GM23248 (cell line): ENCODE data around the gene PTPRS. TPM values are rescaled to one million over a fixed set of nuclear protein-coding genes. Genes with fewer than 3 reads are reported as not detected.
"Not testable (repeated sequence)": the region's sequence is repeated elsewhere in the genome, so short reads cannot be mapped to it uniquely, and the experiment has no call there.

Experiments used
- DNase-seq: peaks from one replicate; pipeline ENCODE4 v3.0.0-alpha.2; 2015
- H2AFZ ChIP-seq: fragments of 200-600 bp; sonication (generic); 2 replicates; pipeline ENCODE4 v1.6.1; 2016; ENCODE audit warnings: antibody characterized with exemption
- H3F3A ChIP-seq: fragments of 200-600 bp; sonication (generic); 2 replicates; pipeline ENCODE4 v1.6.1; 2016; ENCODE audit warnings: mild to moderate bottlenecking, antibody characterized with exemption, mixed run types; ENCODE audit not compliant: insufficient read depth
- H3K27ac ChIP-seq: fragments of 200-600 bp; sonication (generic); 2 replicates; pipeline ENCODE4 v1.5.1; 2016; ENCODE audit warnings: mild to moderate bottlenecking
- H3K27me3 ChIP-seq: fragments of 200-600 bp; sonication (generic); replicated peaks from 2 replicates; pipeline ENCODE4 v1.6.1; 2016; ENCODE audit warnings: mild to moderate bottlenecking; ENCODE audit not compliant: insufficient read depth
- H3K36me3 ChIP-seq: fragments of 200-600 bp; sonication (generic); 2 replicates; pipeline ENCODE4 v1.6.1; 2016; ENCODE audit warnings: low read depth, mild to moderate bottlenecking
- H3K4me1 ChIP-seq: fragments of 200-600 bp; sonication (generic); 2 replicates; pipeline ENCODE4 v1.6.1; 2016; ENCODE audit warnings: mild to moderate bottlenecking; ENCODE audit not compliant: insufficient read depth
- H3K4me2 ChIP-seq: fragments of 200-600 bp; sonication (generic); one replicate; pipeline ENCODE4 v1.6.1; 2016; ENCODE audit warnings: mild to moderate bottlenecking; ENCODE audit not compliant: unreplicated experiment
- H3K4me3 ChIP-seq: fragments of 200-600 bp; sonication (generic); 2 replicates; pipeline ENCODE4 v1.5.1; 2016; ENCODE audit warnings: mild to moderate bottlenecking
- H3K79me2 ChIP-seq: fragments of 200-600 bp; sonication (generic); 2 replicates; pipeline ENCODE4 v1.6.1; 2016; ENCODE audit warnings: mild to moderate bottlenecking; ENCODE audit not compliant: insufficient read depth
- H3K9ac ChIP-seq: fragments of 200-600 bp; sonication (generic); 2 replicates; pipeline ENCODE4 v1.6.1; 2016; ENCODE audit warnings: mild to moderate bottlenecking
- H3K9me2 ChIP-seq: fragments of 200-600 bp; sonication (generic); 2 replicates; pipeline ENCODE4 v1.6.1; 2016; ENCODE audit warnings: mixed run types, mild to moderate bottlenecking, moderate library complexity; ENCODE audit not compliant: insufficient read depth
- H3K9me3 ChIP-seq: fragments of 200-600 bp; sonication (generic); one replicate; pipeline ENCODE4 v1.6.1; 2017; ENCODE audit warnings: low read depth
- H4K20me1 ChIP-seq: fragments of 200-600 bp; sonication (generic); 2 replicates; pipeline ENCODE4 v1.6.0; 2016; ENCODE audit not compliant: insufficient read depth
- EZH2 ChIP-seq: fragments of 200-600 bp; sonication (generic); IDR thresholded peaks from 2 replicates; pipeline ENCODE4 v1.6.1; 2018; ENCODE audit warnings: antibody characterized with exemption, mild to moderate bottlenecking; ENCODE audit not compliant: insufficient read depth, poor library complexity, severe bottlenecking
- EZH2phosphoT487 ChIP-seq: fragments of 200-600 bp; sonication (generic); IDR thresholded peaks from 2 replicates; pipeline ENCODE4 v1.6.1; 2018; ENCODE audit warnings: antibody characterized with exemption, moderate library complexity, mild to moderate bottlenecking, low read depth; ENCODE audit not compliant: insufficient read depth
- WGBS, 2 experiments: methylation state at CpG; one replicate each; pipeline ENCODE4 v1.1.6; 2015 to 2017; ENCODE audit warnings: low lambda C conversion rate in 2 of 2, low coverage in 1 of 2; ENCODE audit errors: missing lambda C conversion rate in 2 of 2; 5-methylcytosine and 5-hydroxymethylcytosine counted together
- in situ Hi-C: fragments of 300-500 bp; cut with MboI; formaldehyde crosslinking; loops from 2 replicates; pipeline ENCODE4 v1.15.0; 2020
- polyA plus RNA-seq: library from polyadenylated mRNA; unstranded; fragments of >200 nt; fragmentation: Nextera tagmentation; extraction: Ambion mirVana; gene quantifications from 2 replicates; pipeline ENCODE4 v1.2.1, GENCODE V29; 2016
- total RNA-seq: library from RNA; depleted of rRNA; stranded (reverse); fragments of >200 nt; shearing (Covaris generic); gene quantifications from 2 replicates; pipeline ENCODE4 v1.2.3, GENCODE V29; 2014

The PTPRS gene
- total and polyA plus RNA-seq, 2 experiments from 2014 or later, result 20.2 to 196 TPM

GRCh38 chr19:5369304-5369703, 28.7 kb upstream of the PTPRS start:
- 78 to 81% methylated on average over 5 of the region's 5 CpGs for WGBS, 2 experiments

GRCh38 chr19:5367530-5368133, 27.0 kb upstream of the PTPRS start:
- Histone ChIP-seq H3K36me3 (no peaks in the 10 kb centered on the region), H3K27me3 (peaks cover 12% of the 10 kb centered on the region), H3K9ac (no peak overlapping the region), H2AFZ (no peak overlapping the region), H3K27ac (no peak overlapping the region), H3F3A (no peaks in the 10 kb centered on the region), H3K4me2 (no peak overlapping the region), H3K9me3 (no peaks in the 10 kb centered on the region), H3K9me2 (no peaks in the 10 kb centered on the region), H3K79me2 (no peaks in the 10 kb centered on the region), H3K4me3 (no peak overlapping the region), H3K4me1 (no peaks in the 10 kb centered on the region), H4K20me1 (no peaks in the 10 kb centered on the region)
- no peak for DNase-seq
- TF ChIP-seq EZH2 (no peak), EZH2phosphoT487 (no peak)
- in situ Hi-C loops, result no loop called here
- 57 to 69% methylated on average over 5 of the region's 5 CpGs for WGBS, 2 experiments

More at GRCh38 chr19:5369304-5369703, 28.7 kb upstream of the PTPRS start:
- Histone ChIP-seq H3K9me2 (no peaks in the 10 kb centered on the region), H4K20me1 (no peaks in the 10 kb centered on the region), H3K9me3 (no peaks in the 10 kb centered on the region), H3F3A (no peaks in the 10 kb centered on the region), H3K4me1 (no peaks in the 10 kb centered on the region), H3K27me3 (peaks cover 12% of the 10 kb centered on the region), H3K79me2 (no peaks in the 10 kb centered on the region), H3K4me2 (no peak overlapping the region), H3K27ac (no peak overlapping the region), H3K4me3 (no peak overlapping the region), H3K9ac (no peak overlapping the region), H2AFZ (no peak overlapping the region), H3K36me3 (no peaks in the 10 kb centered on the region)
- in situ Hi-C loops, result no loop called here
- TF ChIP-seq EZH2phosphoT487 (no peak), EZH2 (no peak)
- DNase-seq, result no peak

GRCh38 chr19:5365905-5366304, 25.3 kb upstream of the PTPRS start:
- H3K9me2 ChIP-seq, result no peaks in the 10 kb centered on the region
- no peak overlapping the region for H3K9ac ChIP-seq
- no peak overlapping the region for H3K4me3 ChIP-seq
- no peaks in the 10 kb centered on the region for H3K4me1 ChIP-seq
- H3K9me3 ChIP-seq, result no peaks in the 10 kb centered on the region
- peaks cover 6% of the 10 kb centered on the region for H3K27me3 ChIP-seq
- DNase-seq, result no peak
- no peaks in the 10 kb centered on the region for H3F3A ChIP-seq
- in situ Hi-C loops, result no loop called here
- no peak overlapping the region for H2AFZ ChIP-seq
- no peak for TF ChIP-seq EZH2phosphoT487
- no peak for TF ChIP-seq EZH2
- H4K20me1 ChIP-seq, result no peaks in the 10 kb centered on the region
- WGBS, 2 experiments, result 76 to 78% methylated on average over 6 of the region's 6 CpGs
- H3K79me2 ChIP-seq, result no peaks in the 10 kb centered on the region
- H3K36me3 ChIP-seq, result no peaks in the 10 kb centered on the region
- no peak overlapping the region for H3K4me2 ChIP-seq
- H3K27ac ChIP-seq, result no peak overlapping the region

GRCh38 chr19:5364674-5365073, 24.1 kb upstream of the PTPRS start:
- no peak overlapping the region for H3K4me3 ChIP-seq
- no peaks in the 10 kb centered on the region for H3K4me1 ChIP-seq
- no peaks in the 10 kb centered on the region for H3K9me2 ChIP-seq
- TF ChIP-seq EZH2 (no peak), EZH2phosphoT487 (no peak)
- H3K79me2 ChIP-seq, result no peaks in the 10 kb centered on the region
- H4K20me1 ChIP-seq, result no peaks in the 10 kb centered on the region
- no peak overlapping the region for H3K9ac ChIP-seq
- no peak overlapping the region for H3K4me2 ChIP-seq
- peaks cover 6% of the 10 kb centered on the region for H3K27me3 ChIP-seq
- no peak overlapping the region for H3K27ac ChIP-seq
- in situ Hi-C loops, result no loop called here
- no peaks in the 10 kb centered on the region for H3K9me3 ChIP-seq
- no peak for DNase-seq
- no peak overlapping the region for H2AFZ ChIP-seq
- 22 to 25% methylated on average over 7 of the region's 7 CpGs for WGBS, 2 experiments
- H3F3A ChIP-seq, result no peaks in the 10 kb centered on the region
- no peaks in the 10 kb centered on the region for H3K36me3 ChIP-seq

GRCh38 chr19:5361839-5362238, 21.2 kb upstream of the PTPRS start:
- in situ Hi-C loops, H3K4me1 ChIP-seq, H3K9ac ChIP-seq, H3K4me2 ChIP-seq, H3K79me2 ChIP-seq, H3K27ac ChIP-seq, H3K36me3 ChIP-seq, H3F3A ChIP-seq, H3K4me3 ChIP-seq, H2AFZ ChIP-seq, H4K20me1 ChIP-seq, H3K9me3 ChIP-seq, H3K9me2 ChIP-seq, DNase-seq: not testable (repeated sequence)
- H3K27me3 ChIP-seq, result peaks cover 17% of the 10 kb centered on the region
- 70 to 76% methylated on average over 9 of the region's 9 CpGs for WGBS, 2 experiments
